ENCODE results near the gene THAP8.

Gene THAP8

GRCh38 chr19:35993923-35994598 is 60.0 kb downstream of the THAP8 start:
- DNase-seq (ENCODE audit: low read depth): no peak

- no peak for DNase-seq (ENCODE audit: low read depth)
Measured at GRCh38 chr19:35992907-35993765, 60.9 kb downstream of the THAP8 start.

- DNase-seq (ENCODE audit: low read depth): no peak
Measured at GRCh38 chr19:35991731-35992450, 62.2 kb downstream of the THAP8 start.

GRCh38 chr19:35990771-35991730 is 63.0 kb downstream of the THAP8 start:
- no peak for DNase-seq (ENCODE audit: low read depth)

GRCh38 chr19:35990156-35990555 is 63.9 kb downstream of the THAP8 start:
- no peak for DNase-seq (ENCODE audit: low read depth)

GRCh38 chr19:35988824-35989223 is 65.3 kb downstream of the THAP8 start:
- no peak for DNase-seq (ENCODE audit: low read depth)

- DNase-seq (ENCODE audit: low read depth): no peak
Measured at GRCh38 chr19:35987571-35987896, 66.6 kb downstream of the THAP8 start.

- DNase-seq (ENCODE audit: low read depth): no peak
Measured at GRCh38 chr19:35986664-35987570, 67.2 kb downstream of the THAP8 start.

- no peak for DNase-seq (ENCODE audit: low read depth)
Measured at GRCh38 chr19:35986111-35986510, 68.0 kb downstream of the THAP8 start.
